Tibial nerve (tissue), 4 donors: ENCODE data around the gene VCAM1.
"Not testable (repeated sequence)": the region's sequence is repeated elsewhere in the genome, so short reads cannot be mapped to it uniquely, and the experiment has no call there.

ENCODE experiments used
- CTCF ChIP-seq, 5 experiments: fragments of 200-600 bp in 3 of 5; fragments of 450-650 bp in 2 of 5; sonication (generic) in 3 of 5; IDR thresholded peaks; one replicate each; pipeline ENCODE4 v1.5.1; 2016 to 2019; ENCODE audit warnings: antibody characterized with exemption in 5 of 5, mild to moderate bottlenecking in 3 of 5, moderate library complexity in 2 of 5
- EP300 ChIP-seq, 2 donors: sonication (generic); formaldehyde crosslinking; IDR thresholded peaks; one replicate each; pipeline ENCODE4 v1.6.1; 2017; ENCODE audit warnings: antibody characterized with exemption in 2 of 2, mild to moderate bottlenecking in 1 of 2
- POLR2A ChIP-seq, 2 donors: fragments of 450-650 bp; IDR thresholded peaks; one replicate each; pipeline ENCODE4 v1.6.1; 2017; ENCODE audit warnings: antibody characterized with exemption in 2 of 2, mild to moderate bottlenecking in 2 of 2, moderate library complexity in 2 of 2

- not testable (repeated sequence) for TF ChIP-seq CTCF, POLR2A, EP300 (IDR thresholded peaks at IDR 0.05)
These were observed 62.2 kb downstream of the VCAM1 start for GRCh38 chr1:100781728-100782127.
